Vagina (tissue), 2 donors: ENCODE measurements around the gene NR3C2. TPM values are rescaled to one million over a fixed set of nuclear protein-coding genes. Genes with fewer than 3 reads are reported as not detected.

Experiments used
- DNase-seq, 2 donors: peaks; one replicate each; pipeline ENCODE4 v3.0.0-alpha.2; 2017; ENCODE audit errors: extremely low spot score in 2 of 2
- H3K27ac ChIP-seq: fragments of 200-600 bp; sonication (generic); one replicate; pipeline ENCODE4 v1.5.1; 2019
- H3K27me3 ChIP-seq: fragments of 200-600 bp; sonication (generic); one replicate; pipeline ENCODE4 v1.5.1; 2019
- H3K36me3 ChIP-seq, 2 donors: fragments of 200-600 bp; sonication (generic); one replicate each; pipeline ENCODE4 v1.5.1; 2017 to 2019
- H3K4me1 ChIP-seq: fragments of 200-600 bp; sonication (generic); one replicate; pipeline ENCODE4 v1.5.1; 2019
- H3K4me3 ChIP-seq, 2 donors: fragments of 200-600 bp; sonication (generic); 1 replicate in 1 of 2; 2 replicates in 1 of 2; pipeline ENCODE4 v1.5.1; 2016 to 2019
- H3K9me3 ChIP-seq: fragments of 200-600 bp; sonication (generic); one replicate; pipeline ENCODE4 v1.5.1; 2019
- POLR2A ChIP-seq, 2 donors: fragments of 450-650 bp; IDR thresholded peaks; one replicate each; pipeline ENCODE4 v1.6.1; 2017; ENCODE audit warnings: antibody characterized with exemption in 2 of 2, mild to moderate bottlenecking in 2 of 2, moderate library complexity in 2 of 2
- POLR2AphosphoS5 ChIP-seq, 2 donors: sonication (generic); formaldehyde crosslinking; IDR thresholded peaks; one replicate each; pipeline ENCODE4 v1.9.0; 2017; ENCODE audit warnings: antibody characterized with exemption in 2 of 2, mild to moderate bottlenecking in 2 of 2, low read depth in 1 of 2; ENCODE audit not compliant: insufficient read depth in 1 of 2
- intact Hi-C: fragments of 100-400 bp; cut with DNase I; formaldehyde crosslinking; loops from one replicate; pipeline ENCODE4 v1.15.1; 2023
- total RNA-seq: library from RNA; depleted of rRNA; stranded (reverse); fragments of >200 nt; gene quantifications from one replicate; pipeline ENCODE4 v1.2.3, GENCODE V29; 2016
- TF ChIP-seq, protein P1 (sequence below), 3 experiments: fragments of 450-650 bp in 2 of 3; fragments of 200-600 bp in 1 of 3; sonication (generic) in 1 of 3; IDR thresholded peaks; one replicate each; pipeline ENCODE4 v1.5.1; 2017 to 2019; ENCODE audit warnings: antibody characterized with exemption in 3 of 3, mild to moderate bottlenecking in 2 of 3, moderate library complexity in 2 of 3

Gene NR3C2
- total RNA-seq, 1 donor from 2014 or later, result 9.6 TPM

DNA sequence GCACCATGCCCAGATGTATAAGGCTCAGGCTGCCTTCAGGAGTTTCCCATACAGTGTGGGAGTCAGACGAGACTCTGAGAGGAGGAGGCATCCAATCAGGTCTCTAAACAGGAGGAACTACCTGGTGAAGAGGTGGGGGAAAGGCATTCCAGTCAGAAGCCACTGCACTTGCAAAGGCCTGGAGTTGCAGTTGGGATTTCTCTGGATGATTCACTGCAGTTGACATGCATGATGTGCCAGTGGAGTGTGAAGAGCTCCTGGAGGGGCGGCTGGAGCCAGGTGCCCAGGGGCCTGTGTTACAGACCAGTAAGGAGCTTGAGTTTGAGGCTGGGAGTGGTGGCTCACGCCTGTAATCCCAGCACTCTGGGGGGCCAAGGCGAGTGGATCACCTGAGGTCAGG lies 371.2 kb downstream of the NR3C2 start:
- Histone ChIP-seq H3K36me3 (peaks cover 0 to 14% of the 10 kb centered on the region in 2 donors), H3K27me3 (no peaks in the 10 kb centered on the region), H3K9me3 (no peaks in the 10 kb centered on the region), H3K4me1 (peaks cover 29% of the 10 kb centered on the region), H3K27ac (no peak overlapping the region), H3K4me3 (no peak overlapping the region)
- TF ChIP-seq POLR2A (IDR thresholded peaks at IDR 0.05), result no peak
- TF ChIP-seq POLR2AphosphoS5 (IDR thresholded peaks at IDR 0.05; ENCODE audit: insufficient read depth in 1 of 2, low read depth in 1 of 2), result no peak
- TF ChIP-seq, protein P1, sequence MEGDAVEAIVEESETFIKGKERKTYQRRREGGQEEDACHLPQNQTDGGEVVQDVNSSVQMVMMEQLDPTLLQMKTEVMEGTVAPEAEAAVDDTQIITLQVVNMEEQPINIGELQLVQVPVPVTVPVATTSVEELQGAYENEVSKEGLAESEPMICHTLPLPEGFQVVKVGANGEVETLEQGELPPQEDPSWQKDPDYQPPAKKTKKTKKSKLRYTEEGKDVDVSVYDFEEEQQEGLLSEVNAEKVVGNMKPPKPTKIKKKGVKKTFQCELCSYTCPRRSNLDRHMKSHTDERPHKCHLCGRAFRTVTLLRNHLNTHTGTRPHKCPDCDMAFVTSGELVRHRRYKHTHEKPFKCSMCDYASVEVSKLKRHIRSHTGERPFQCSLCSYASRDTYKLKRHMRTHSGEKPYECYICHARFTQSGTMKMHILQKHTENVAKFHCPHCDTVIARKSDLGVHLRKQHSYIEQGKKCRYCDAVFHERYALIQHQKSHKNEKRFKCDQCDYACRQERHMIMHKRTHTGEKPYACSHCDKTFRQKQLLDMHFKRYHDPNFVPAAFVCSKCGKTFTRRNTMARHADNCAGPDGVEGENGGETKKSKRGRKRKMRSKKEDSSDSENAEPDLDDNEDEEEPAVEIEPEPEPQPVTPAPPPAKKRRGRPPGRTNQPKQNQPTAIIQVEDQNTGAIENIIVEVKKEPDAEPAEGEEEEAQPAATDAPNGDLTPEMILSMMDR (IDR thresholded peaks at IDR 0.05), result no peak
- no peak for DNase-seq
- intact Hi-C loops, result no loop called here

DNA sequence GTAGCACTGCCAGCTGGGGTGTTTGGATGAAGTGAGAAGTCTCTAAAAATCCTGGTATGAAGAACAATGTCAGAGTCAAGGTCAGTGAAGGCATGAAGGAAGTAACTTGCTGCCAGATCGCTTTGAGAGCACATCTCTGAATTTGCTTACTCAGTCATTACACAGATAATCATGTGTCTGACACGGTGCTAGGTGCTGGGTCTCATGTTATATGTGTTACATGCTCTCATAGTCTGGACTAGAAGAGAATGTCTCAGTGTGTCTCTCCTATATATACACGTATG lies 372.4 kb downstream of the NR3C2 start:
- H3K27me3 ChIP-seq, result no peaks in the 10 kb centered on the region
- no peak for DNase-seq
- intact Hi-C loops, result no loop called here
- H3K27ac ChIP-seq, result no peak overlapping the region
- TF ChIP-seq, protein P1 (IDR thresholded peaks at IDR 0.05), result no peak
- TF ChIP-seq POLR2A (IDR thresholded peaks at IDR 0.05) (no peak), POLR2AphosphoS5 (IDR thresholded peaks at IDR 0.05; ENCODE audit: insufficient read depth in 1 of 2, low read depth in 1 of 2) (no peak)
- H3K9me3 ChIP-seq, result no peaks in the 10 kb centered on the region
- H3K36me3 ChIP-seq, result peaks cover 0 to 21% of the 10 kb centered on the region in 2 donors
- no peak overlapping the region for H3K4me3 ChIP-seq
- peaks cover 29% of the 10 kb centered on the region for H3K4me1 ChIP-seq

DNA sequence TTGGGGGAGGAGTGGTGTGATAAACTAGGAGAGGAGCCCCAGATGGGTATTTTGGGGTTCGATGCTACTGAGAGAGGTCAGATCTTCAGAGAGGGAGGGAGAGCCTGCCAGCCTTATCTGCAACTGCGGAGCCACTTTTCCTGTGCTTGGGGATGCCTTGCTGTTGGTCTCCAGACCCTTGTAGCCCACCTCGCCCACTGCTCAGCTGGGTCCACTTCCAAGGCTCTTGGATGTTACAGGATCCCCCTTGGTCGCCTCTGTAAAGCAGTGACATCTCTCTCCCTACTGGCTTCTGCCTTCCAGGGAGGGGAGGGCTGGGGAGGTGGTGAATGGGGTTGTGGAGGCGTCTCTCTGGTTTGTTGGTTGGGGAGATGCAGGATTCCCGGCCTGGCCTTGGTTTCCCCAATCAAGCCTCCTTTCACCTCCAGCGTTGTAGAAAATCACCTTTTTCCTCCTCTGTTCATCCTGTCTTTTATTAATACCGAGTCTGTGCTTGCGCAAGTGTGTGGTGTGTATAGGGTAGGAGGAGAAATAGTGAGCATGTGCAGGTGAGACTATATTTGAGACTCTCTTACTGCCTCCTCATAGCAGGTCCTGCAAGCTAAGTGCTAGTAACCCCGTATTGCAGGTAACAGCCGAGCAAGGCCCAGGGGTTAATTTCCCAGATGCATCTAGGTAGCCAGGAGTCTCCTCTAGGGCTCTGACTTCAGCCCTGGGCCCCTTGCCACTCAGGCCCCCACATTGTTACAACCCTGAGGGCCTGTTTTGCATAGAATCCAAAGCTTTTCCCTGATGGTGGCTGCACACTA lies 372.9 kb downstream of the NR3C2 start:
- Histone ChIP-seq H3K36me3 (peaks cover 0 to 21% of the 10 kb centered on the region in 2 donors), H3K27me3 (no peaks in the 10 kb centered on the region), H3K4me1 (peaks cover 29% of the 10 kb centered on the region), H3K27ac (no peak overlapping the region), H3K9me3 (no peaks in the 10 kb centered on the region), H3K4me3 (no peak overlapping the region)
- no peak for DNase-seq
- intact Hi-C loops, result no loop called here
- no peak for TF ChIP-seq POLR2A (IDR thresholded peaks at IDR 0.05)
- TF ChIP-seq, protein P1 (IDR thresholded peaks at IDR 0.05), result no peak

DNA sequence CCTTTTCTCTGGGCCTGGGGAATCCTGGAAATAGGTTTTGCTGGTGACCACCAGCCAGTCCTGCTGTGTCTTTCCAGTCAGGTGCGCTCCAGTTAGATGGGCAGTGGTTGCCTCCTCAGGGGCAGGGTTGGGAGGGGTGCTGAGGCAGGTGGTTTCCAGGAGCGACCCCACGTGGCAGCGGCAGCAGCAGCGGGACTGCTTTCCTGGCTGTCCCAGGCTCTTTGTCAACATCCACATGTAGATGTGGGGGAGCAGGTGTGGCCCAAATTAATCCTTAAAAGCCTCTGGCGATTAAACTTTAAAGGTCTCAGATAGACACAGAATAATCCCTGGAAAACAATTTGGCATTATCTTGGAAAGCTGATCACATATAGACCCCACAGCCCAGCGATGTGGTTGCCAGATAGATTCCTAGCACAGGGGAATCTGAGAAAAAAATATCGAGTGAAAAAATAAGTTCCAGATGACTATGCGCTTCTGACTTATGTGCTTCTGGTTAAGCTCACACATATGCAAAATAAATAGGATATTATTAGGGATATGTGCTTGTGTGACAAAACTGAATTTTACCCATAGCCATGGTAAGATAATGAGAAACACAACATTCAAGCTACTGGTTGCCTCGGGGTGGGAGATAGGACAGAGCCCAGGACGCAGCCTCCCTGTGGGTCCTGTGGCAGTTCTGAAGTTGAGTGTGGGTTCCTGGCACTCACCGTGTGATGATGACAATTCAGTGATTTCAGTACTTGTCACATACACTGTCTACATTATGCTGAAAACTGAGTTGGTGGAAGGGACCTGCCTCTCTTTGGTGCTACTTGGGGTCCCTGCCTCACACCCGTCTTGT lies 373.9 kb downstream of the NR3C2 start:
- Histone ChIP-seq H3K27me3 (no peaks in the 10 kb centered on the region), H3K4me3 (no peak overlapping the region), H3K27ac (no peak overlapping the region), H3K36me3 (peaks cover 0 to 19% of the 10 kb centered on the region in 2 donors), H3K4me1 (peaks cover 29% of the 10 kb centered on the region), H3K9me3 (no peaks in the 10 kb centered on the region)
- TF ChIP-seq POLR2AphosphoS5 (IDR thresholded peaks at IDR 0.05; ENCODE audit: insufficient read depth in 1 of 2, low read depth in 1 of 2) (no peak), POLR2A (IDR thresholded peaks at IDR 0.05) (no peak)
- TF ChIP-seq, protein P1 (IDR thresholded peaks at IDR 0.05), result no peak
- intact Hi-C loops, result no loop called here
- no peak for DNase-seq
